ENCODE data around the gene KLLN.
"Not testable (repeated sequence)": the region's sequence is repeated elsewhere in the genome, so short reads cannot be mapped to it uniquely, and the experiment has no call there.

The KLLN gene, protein sequence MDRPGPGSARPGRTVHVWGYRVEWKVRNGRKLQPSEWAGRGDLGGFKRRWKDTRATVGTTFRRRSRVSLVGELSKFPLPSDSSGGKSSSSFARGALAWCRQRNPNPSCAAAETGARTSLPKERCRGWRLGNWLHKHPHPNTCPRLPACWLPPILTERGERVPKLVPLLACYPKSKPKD

GRCh38 chr10:87863053-87863943 lies at the start of gene KLLN, which contains the start of gene PTEN:
TSS of gene KLLN (minus strand) at chr10:87863533. CDS start at chr10:87862487, 1,046 bp downstream.
TSS of gene PTEN (plus strand) at chr10:87863625. CDS start at chr10:87864470, 845 bp downstream.
- DNase-seq (ENCODE audit: low read depth, low spot score) = peak; percentile 94
- TF ChIP-seq CTCF (IDR thresholded peaks at IDR 0.05; ENCODE audit: low read depth, low read length) = no peak
- H3K4me3 ChIP-seq (ENCODE audit: low read depth, low read length) = peak within 1 kb of the TSS; percentile 85
- in situ Hi-C loops (cut with HindIII; ENCODE audit: low sequenced_read_pairs) = no loop called here

DNA sequence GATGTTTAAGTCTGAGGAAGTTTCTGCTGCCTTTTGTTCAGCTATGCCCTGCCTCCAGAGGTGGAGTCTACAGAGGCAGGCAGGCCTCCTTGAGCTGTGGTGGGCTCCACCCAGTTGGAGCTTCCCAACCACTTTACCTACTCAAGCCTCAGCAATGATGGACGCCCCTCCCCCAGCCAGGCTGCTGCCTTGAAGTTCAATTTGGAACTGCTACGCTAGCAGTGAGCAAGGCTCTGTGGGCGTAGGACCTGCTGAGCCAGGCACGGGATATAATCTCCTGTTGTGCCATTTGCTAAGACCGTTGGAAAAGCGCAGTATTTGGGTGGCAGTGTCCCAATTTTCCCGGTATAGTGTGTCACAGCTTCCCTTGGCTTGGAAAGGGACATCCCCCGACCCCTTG lies 40.1 kb upstream of the KLLN start:
- DNase-seq (ENCODE audit: low read depth, low spot score); in situ Hi-C loops (cut with HindIII; ENCODE audit: low sequenced_read_pairs); H3K4me3 ChIP-seq (ENCODE audit: low read depth, low read length): not testable (repeated sequence)

- in situ Hi-C loops (cut with HindIII; ENCODE audit: low sequenced_read_pairs); H3K4me3 ChIP-seq (ENCODE audit: low read depth, low read length); DNase-seq (ENCODE audit: low read depth, low spot score): not testable (repeated sequence)
Observed at GRCh38 chr10:87897957-87898356, 34.6 kb upstream of the KLLN start.

DNA sequence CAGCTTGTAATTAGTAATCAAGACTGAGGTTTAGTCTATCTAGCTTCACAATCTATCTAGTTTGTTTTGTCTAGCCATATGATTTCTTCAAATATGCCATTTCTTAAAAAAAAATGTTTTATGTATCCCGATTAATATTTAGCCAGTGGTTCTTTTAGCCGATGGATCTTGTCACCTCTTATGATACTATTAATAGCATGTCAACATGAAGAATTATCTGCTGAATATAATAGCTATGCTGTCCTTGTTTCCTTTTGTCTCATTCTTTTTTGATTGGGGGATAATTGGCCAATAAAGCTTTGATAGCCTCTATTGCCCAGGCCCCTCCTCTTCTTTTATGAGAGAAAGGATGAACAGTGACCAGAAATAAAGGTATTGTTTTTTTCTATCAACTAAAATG lies 32.9 kb upstream of the KLLN start:
- DNase-seq (ENCODE audit: low read depth, low spot score) = no peak
- TF ChIP-seq CTCF (IDR thresholded peaks at IDR 0.05; ENCODE audit: low read depth, low read length) = no peak
- in situ Hi-C loops (cut with HindIII; ENCODE audit: low sequenced_read_pairs) = no loop called here
- H3K4me3 ChIP-seq (ENCODE audit: low read depth, low read length) = no peak overlapping the region

- no peak for DNase-seq (ENCODE audit: low read depth, low spot score)
- in situ Hi-C loops (cut with HindIII; ENCODE audit: low sequenced_read_pairs) = no loop called here
- no peak overlapping the region for H3K4me3 ChIP-seq (ENCODE audit: low read depth, low read length)
- TF ChIP-seq CTCF (IDR thresholded peaks at IDR 0.05; ENCODE audit: low read depth, low read length) = no peak
Observed at GRCh38 chr10:87895430-87895829, 32.1 kb upstream of the KLLN start.

DNA sequence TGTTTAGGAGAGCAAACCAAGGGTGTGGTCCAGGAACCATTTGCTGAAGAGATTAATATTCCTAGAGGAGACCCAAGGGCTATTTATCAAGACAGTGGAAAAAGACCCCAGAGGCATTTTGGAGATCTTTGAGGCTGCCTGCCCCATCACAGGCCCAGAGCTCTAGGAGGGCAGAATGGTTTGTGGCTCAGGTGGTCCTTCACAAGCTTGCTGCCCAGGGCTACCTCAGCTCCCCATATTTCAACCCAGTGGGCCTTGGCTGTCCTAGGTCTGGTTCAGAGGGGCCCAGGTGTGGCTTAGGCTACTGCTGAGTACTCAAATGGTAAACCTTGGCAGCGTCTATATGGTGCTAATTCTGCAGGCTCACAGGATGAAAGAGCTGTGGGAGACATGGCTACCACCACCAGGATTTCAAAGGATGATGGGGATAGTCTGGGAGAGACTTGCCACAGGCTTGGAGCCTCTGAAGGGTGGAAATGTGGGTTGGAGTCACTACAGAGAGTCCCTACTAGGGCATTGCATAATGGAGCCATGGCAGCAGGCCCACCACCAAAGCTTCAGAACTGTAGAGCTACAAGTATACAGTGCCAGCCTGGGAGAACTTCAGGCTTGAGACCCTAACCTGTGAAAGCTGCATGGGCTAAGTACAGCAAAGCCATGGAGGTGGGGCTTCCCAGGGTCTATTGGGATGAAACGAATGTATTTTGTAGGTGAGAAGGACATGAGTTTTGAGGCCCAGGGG lies 24.4 kb upstream of the KLLN start:
- in situ Hi-C loops (cut with HindIII; ENCODE audit: low sequenced_read_pairs) = no loop called here
- no peak for TF ChIP-seq CTCF (IDR thresholded peaks at IDR 0.05; ENCODE audit: low read depth, low read length)
- no peak for DNase-seq (ENCODE audit: low read depth, low spot score)
- H3K4me3 ChIP-seq (ENCODE audit: low read depth, low read length) = no peak overlapping the region

GRCh38 chr10:87887146-87887545 lies 23.8 kb upstream of the KLLN start:
- in situ Hi-C loops (cut with HindIII; ENCODE audit: low sequenced_read_pairs) = no loop called here
- DNase-seq (ENCODE audit: low read depth, low spot score) = no peak
- TF ChIP-seq CTCF (IDR thresholded peaks at IDR 0.05; ENCODE audit: low read depth, low read length) = no peak
- H3K4me3 ChIP-seq (ENCODE audit: low read depth, low read length) = no peak overlapping the region

Measured in astrocyte of the spinal cord (primary cell).